Ishikawa (cell line): ENCODE measurements around the gene CSF1.

ENCODE experiments used
- CREB1 ChIP-seq: IDR thresholded peaks from 2 replicates; pipeline ENCODE4 v1.6.1; 2012; ENCODE audit warnings: low read depth
- EGR1 ChIP-seq: IDR thresholded peaks from 2 replicates; pipeline ENCODE4 v1.6.1; 2012
- EP300 ChIP-seq: IDR thresholded peaks from 2 replicates; pipeline ENCODE4 v1.6.1; 2012; ENCODE audit warnings: borderline replicate concordance
- YY1 ChIP-seq: IDR thresholded peaks from 2 replicates; pipeline ENCODE4 v1.6.1; 2012; ENCODE audit warnings: low read depth
- TF ChIP-seq, protein P1 (sequence below): IDR thresholded peaks from 2 replicates; pipeline ENCODE4 v1.6.1; 2012
- TF ChIP-seq, protein P2 (sequence below): IDR thresholded peaks from 2 replicates; pipeline ENCODE4 v1.6.1; 2012; ENCODE audit warnings: low read depth, mild to moderate bottlenecking

DNA sequence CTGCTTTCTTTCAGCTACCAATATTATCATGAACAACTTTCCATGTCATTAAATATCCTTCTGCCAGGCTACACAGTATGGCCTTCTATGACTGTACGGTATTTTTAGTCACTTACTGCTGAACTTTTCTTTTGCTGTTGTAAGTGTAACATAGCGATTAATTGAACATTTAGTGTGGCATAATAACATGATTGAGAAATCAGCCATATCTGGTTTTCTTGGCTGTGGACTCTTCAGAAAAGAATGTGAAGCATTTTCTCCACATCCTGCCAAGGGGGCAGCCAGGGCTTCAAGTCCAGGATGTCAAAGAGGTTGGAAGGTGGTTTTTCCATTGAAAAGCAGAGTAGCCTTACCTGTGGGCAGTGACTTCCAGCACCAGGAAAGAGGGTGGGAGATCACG lies 65.1 kb downstream of the CSF1 start:
- TF ChIP-seq, protein P1, sequence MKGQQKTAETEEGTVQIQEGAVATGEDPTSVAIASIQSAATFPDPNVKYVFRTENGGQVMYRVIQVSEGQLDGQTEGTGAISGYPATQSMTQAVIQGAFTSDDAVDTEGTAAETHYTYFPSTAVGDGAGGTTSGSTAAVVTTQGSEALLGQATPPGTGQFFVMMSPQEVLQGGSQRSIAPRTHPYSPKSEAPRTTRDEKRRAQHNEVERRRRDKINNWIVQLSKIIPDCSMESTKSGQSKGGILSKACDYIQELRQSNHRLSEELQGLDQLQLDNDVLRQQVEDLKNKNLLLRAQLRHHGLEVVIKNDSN = no peak
- no peak for TF ChIP-seq EP300
- no peak for TF ChIP-seq YY1
- TF ChIP-seq CREB1 = no peak
- TF ChIP-seq, protein P2, sequence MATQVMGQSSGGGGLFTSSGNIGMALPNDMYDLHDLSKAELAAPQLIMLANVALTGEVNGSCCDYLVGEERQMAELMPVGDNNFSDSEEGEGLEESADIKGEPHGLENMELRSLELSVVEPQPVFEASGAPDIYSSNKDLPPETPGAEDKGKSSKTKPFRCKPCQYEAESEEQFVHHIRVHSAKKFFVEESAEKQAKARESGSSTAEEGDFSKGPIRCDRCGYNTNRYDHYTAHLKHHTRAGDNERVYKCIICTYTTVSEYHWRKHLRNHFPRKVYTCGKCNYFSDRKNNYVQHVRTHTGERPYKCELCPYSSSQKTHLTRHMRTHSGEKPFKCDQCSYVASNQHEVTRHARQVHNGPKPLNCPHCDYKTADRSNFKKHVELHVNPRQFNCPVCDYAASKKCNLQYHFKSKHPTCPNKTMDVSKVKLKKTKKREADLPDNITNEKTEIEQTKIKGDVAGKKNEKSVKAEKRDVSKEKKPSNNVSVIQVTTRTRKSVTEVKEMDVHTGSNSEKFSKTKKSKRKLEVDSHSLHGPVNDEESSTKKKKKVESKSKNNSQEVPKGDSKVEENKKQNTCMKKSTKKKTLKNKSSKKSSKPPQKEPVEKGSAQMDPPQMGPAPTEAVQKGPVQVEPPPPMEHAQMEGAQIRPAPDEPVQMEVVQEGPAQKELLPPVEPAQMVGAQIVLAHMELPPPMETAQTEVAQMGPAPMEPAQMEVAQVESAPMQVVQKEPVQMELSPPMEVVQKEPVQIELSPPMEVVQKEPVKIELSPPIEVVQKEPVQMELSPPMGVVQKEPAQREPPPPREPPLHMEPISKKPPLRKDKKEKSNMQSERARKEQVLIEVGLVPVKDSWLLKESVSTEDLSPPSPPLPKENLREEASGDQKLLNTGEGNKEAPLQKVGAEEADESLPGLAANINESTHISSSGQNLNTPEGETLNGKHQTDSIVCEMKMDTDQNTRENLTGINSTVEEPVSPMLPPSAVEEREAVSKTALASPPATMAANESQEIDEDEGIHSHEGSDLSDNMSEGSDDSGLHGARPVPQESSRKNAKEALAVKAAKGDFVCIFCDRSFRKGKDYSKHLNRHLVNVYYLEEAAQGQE = no peak
- TF ChIP-seq EGR1 = no peak
